Mesendoderm (in vitro differentiated cells): ENCODE results near the gene PRKAG2.

ENCODE experiments used
- DNase-seq: peaks from one replicate; pipeline ENCODE4 v3.0.0; 2013
- H2AK5ac ChIP-seq: 2 replicates; pipeline ENCODE4 v1.6.1; 2013; ENCODE audit warnings: low read length, inconsistent platforms
- H2BK120ac ChIP-seq: 2 replicates; pipeline ENCODE4 v1.6.1; 2013; ENCODE audit warnings: low read depth, mild to moderate bottlenecking, low read length, moderate library complexity, mixed read lengths
- H2BK15ac ChIP-seq: replicated peaks from 2 replicates; pipeline ENCODE4 v1.6.1; 2013; ENCODE audit warnings: low read depth, mild to moderate bottlenecking, moderate library complexity
- H2BK5ac ChIP-seq: 2 replicates; pipeline ENCODE4 v1.6.1; 2013; ENCODE audit warnings: low read length, inconsistent platforms
- H3K18ac ChIP-seq: 2 replicates; pipeline ENCODE4 v1.6.1; 2013; ENCODE audit warnings: mild to moderate bottlenecking, low read length, mixed read lengths
- H3K23ac ChIP-seq: one replicate; pipeline ENCODE4 v1.6.1; 2013; ENCODE audit warnings: low read length
- H3K27ac ChIP-seq: 2 replicates; pipeline ENCODE4 v1.5.1; 2013; ENCODE audit warnings: low read depth, mild to moderate bottlenecking, inconsistent platforms, low read length, moderate library complexity
- H3K27me3 ChIP-seq: 2 replicates; pipeline ENCODE4 v1.6.1; 2013; ENCODE audit warnings: low read length, control low read depth, mild to moderate bottlenecking, inconsistent platforms; ENCODE audit not compliant: insufficient read depth, poor library complexity
- H3K36me3 ChIP-seq: 2 replicates; pipeline ENCODE4 v1.6.1; 2013; ENCODE audit warnings: low read length, inconsistent platforms; ENCODE audit not compliant: control insufficient read depth, insufficient read depth
- H3K4ac ChIP-seq: one replicate; pipeline ENCODE4 v1.6.1; 2013; ENCODE audit warnings: low read depth, mild to moderate bottlenecking, low read length, moderate library complexity
- H3K4me1 ChIP-seq: 2 replicates; pipeline ENCODE4 v1.6.1; 2013; ENCODE audit warnings: low read depth, low read length, inconsistent platforms; ENCODE audit not compliant: control insufficient read depth
- H3K4me2 ChIP-seq: 2 replicates; pipeline ENCODE4 v1.6.1; 2013; ENCODE audit warnings: low read length
- H3K4me3 ChIP-seq: 2 replicates; pipeline ENCODE4 v1.5.1; 2013; ENCODE audit warnings: mild to moderate bottlenecking, low read length
- H3K56ac ChIP-seq: one replicate; pipeline ENCODE4 v1.6.1; 2013; ENCODE audit warnings: low read length
- H3K79me1 ChIP-seq: 2 replicates; pipeline ENCODE4 v1.6.1; 2013; ENCODE audit warnings: low read length, inconsistent platforms
- H3K79me2 ChIP-seq: 2 replicates; pipeline ENCODE4 v1.6.1; 2013; ENCODE audit warnings: mild to moderate bottlenecking, low read length; ENCODE audit not compliant: control insufficient read depth, insufficient read depth
- H3K9ac ChIP-seq: 2 replicates; pipeline ENCODE4 v1.6.1; 2013; ENCODE audit warnings: low read length, inconsistent platforms
- H4K5ac ChIP-seq: one replicate; pipeline ENCODE4 v1.6.1; 2013; ENCODE audit warnings: low read length
- H4K8ac ChIP-seq: one replicate; pipeline ENCODE4 v1.6.1; 2013; ENCODE audit warnings: low read depth, mild to moderate bottlenecking, control low read depth, low read length, moderate library complexity
- WGBS: extraction: QIAGEN DNeasy Blood & Tissue Kit; methylation state at CpG from one replicate; pipeline ENCODE4 v1.1.7; 2013; ENCODE audit warnings: low lambda C conversion rate, missing lambda C conversion rate; ENCODE audit not compliant: insufficient coverage; ENCODE audit errors: extremely low coverage; 5-methylcytosine and 5-hydroxymethylcytosine counted together

The PRKAG2 gene

DNA sequence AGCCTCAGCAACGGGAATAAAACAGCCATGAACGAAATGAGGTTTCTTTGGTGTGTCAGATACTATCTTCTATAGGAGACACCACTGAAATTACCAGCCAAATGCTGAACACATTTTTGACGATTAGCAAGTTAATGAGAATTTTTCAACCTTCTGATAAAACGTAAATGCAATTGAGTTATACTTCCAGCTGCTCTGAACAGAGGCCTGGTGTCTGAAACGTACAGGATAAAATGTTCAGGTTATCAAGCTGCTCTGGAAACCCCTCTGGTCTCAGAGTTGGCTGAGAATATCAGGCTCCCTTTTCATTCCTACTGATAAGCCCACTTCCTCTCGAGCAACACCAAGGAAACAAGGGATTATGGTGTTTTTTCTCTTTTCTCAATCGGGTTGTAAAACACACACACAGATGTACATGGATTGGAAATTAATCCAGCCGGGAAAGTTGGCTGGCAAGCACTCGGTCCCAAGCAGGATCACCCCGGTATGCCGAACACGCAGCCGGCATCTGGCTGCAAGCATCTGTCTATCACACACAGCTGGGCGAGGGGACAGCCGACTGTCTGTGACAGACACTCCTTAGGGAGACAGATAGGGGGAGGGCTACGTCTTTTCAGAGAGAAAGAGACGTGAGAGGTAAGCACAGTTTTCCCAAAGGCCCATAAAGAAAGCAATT is 171.8 kb downstream of the PRKAG2 start:
- Histone ChIP-seq H3K4me3 (no peak overlapping the region), H2AK5ac (no peak overlapping the region), H3K4me2 (peak overlapping the region; percentile 39), H2BK15ac (no peak overlapping the region), H3K23ac (no peak overlapping the region), H2BK5ac (peak overlapping the region; percentile 36), H4K5ac (no peak overlapping the region), H3K56ac (peak overlapping the region; percentile 63), H4K8ac (no peak overlapping the region), H3K27ac (no peak overlapping the region), H3K18ac (peak overlapping the region; percentile 12), H2BK120ac (no peak overlapping the region), H3K9ac (peak overlapping the region; percentile 15), H3K4ac (peak overlapping the region; percentile 58), H3K36me3 (no peaks in the 10 kb centered on the region), H3K4me1 (peaks cover 11% of the 10 kb centered on the region), H3K79me2 (no peaks in the 10 kb centered on the region), H3K79me1 (no peaks in the 10 kb centered on the region), H3K27me3 (no peaks in the 10 kb centered on the region)
- DNase-seq: peak; percentile 85
- WGBS: no CpG with 5 or more reads among the region's 17 CpGs

DNA sequence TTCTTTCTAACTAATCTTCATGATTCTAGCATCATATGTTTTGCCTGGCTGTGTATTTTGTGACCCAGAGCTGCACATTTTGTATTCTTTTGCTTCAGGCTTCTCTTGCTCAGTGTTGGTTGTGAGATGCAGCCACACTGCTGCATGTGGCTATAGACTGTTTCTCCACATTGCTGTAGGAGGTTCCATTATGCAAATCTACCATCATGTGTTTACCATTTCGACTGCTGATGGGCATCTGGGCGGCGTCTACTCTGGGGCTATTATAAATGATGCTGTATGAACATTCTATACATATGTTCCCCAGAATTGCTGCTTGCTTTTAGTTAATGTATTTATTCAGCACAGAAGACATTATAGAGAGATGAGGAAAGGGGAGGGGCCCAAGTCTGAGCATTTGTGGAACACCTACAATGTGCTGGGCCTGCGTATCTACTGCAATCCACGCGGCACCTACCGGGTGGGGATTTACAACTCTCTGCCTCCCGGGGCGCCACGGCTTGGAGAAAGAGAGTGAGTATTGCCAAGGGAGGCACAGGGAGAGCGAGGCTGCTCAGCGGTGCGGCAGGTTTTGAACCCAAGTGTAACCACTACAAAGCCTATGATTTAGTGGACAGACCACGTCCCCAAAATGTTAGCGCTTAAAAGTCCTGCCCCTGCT is 172.5 kb downstream of the PRKAG2 start:
- WGBS: no CpG with 5 or more reads among the region's 15 CpGs
- H2BK120ac ChIP-seq: no peak overlapping the region
- no peak overlapping the region for H4K5ac ChIP-seq
- peak overlapping the region; percentile 15 for H3K9ac ChIP-seq
- peak overlapping the region; percentile 7 for H3K18ac ChIP-seq
- no peaks in the 10 kb centered on the region for H3K79me2 ChIP-seq
- H3K23ac ChIP-seq: no peak overlapping the region
- H3K4me1 ChIP-seq: peaks cover 11% of the 10 kb centered on the region
- H4K8ac ChIP-seq: no peak overlapping the region
- H3K4me3 ChIP-seq: no peak overlapping the region
- no peak overlapping the region for H2AK5ac ChIP-seq
- peak overlapping the region; percentile 63 for H3K56ac ChIP-seq
- H3K36me3 ChIP-seq: no peaks in the 10 kb centered on the region
- no peak for DNase-seq
- H3K79me1 ChIP-seq: no peaks in the 10 kb centered on the region
- peak overlapping the region; percentile 29 for H2BK5ac ChIP-seq
- H3K4me2 ChIP-seq: no peak overlapping the region
- no peak overlapping the region for H2BK15ac ChIP-seq
- peak overlapping the region; percentile 48 for H3K4ac ChIP-seq
- H3K27me3 ChIP-seq: no peaks in the 10 kb centered on the region
- no peak overlapping the region for H3K27ac ChIP-seq

DNA sequence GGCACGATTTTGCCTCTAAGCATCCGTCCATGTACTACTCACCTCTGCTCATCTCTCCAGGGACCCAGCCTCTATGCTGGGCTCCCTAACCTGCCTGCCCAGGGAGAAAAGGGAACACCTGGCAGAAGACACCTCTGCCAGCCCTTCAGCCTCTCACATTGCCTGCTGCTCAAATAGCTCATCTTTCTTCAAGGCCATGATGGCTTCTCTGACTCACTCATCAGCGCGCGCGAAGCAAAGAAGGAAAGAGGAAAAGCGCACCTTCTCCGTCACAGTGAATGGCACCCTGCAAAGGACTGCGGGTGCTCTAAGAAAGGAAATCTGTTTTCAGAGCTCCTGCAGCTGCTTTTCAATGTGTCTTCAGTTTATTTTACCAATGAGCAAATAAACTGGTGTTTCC is 174.0 kb downstream of the PRKAG2 start:
- Histone ChIP-seq H2AK5ac (no peak overlapping the region), H2BK15ac (no peak overlapping the region), H4K8ac (no peak overlapping the region), H3K27ac (no peak overlapping the region), H3K79me2 (no peaks in the 10 kb centered on the region), H2BK120ac (no peak overlapping the region), H3K23ac (no peak overlapping the region), H3K79me1 (no peaks in the 10 kb centered on the region), H3K18ac (no peak overlapping the region), H3K56ac (no peak overlapping the region), H4K5ac (no peak overlapping the region), H3K4me2 (no peak overlapping the region), H3K4me1 (peaks cover 11% of the 10 kb centered on the region), H2BK5ac (no peak overlapping the region), H3K4ac (no peak overlapping the region), H3K9ac (no peak overlapping the region), H3K27me3 (no peaks in the 10 kb centered on the region), H3K4me3 (no peak overlapping the region), H3K36me3 (no peaks in the 10 kb centered on the region)
- no CpG with 5 or more reads among the region's 9 CpGs for WGBS
- DNase-seq: no peak

DNA sequence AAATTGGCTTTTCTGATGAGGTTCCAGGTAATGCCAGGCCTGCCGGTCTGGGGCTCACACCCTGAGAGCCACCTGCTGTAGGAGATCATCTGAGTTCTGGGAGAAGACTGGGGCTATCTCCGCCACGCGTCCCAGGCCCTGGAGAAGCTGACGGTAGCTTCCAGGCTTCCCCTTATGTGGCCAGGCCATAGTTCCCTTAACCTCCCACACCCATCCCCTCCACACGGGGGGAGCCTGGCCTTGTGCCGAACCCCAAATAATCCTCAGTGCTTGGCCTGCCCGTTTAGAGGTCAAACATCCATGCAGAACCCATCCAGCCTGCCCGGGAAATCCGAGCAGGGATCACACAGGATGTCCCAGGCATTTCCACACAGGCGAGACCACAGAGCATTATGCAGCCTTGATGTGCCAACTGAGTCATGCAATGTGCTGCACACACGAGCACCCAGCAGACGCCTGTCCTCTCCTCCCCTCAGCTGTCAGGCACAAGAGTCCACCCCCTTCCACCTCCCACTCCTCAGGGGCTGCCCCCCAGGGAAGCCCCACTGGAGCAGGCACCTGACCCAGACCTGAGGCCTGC is 176.2 kb downstream of the PRKAG2 start:
- Histone ChIP-seq H3K4me1 (peaks cover 7% of the 10 kb centered on the region), H2BK15ac (no peak overlapping the region), H3K79me2 (no peaks in the 10 kb centered on the region), H3K4me3 (no peak overlapping the region), H3K18ac (no peak overlapping the region), H3K4me2 (no peak overlapping the region), H3K56ac (no peak overlapping the region), H2BK5ac (no peak overlapping the region), H3K36me3 (no peaks in the 10 kb centered on the region), H3K27me3 (no peaks in the 10 kb centered on the region), H2AK5ac (no peak overlapping the region), H3K4ac (no peak overlapping the region), H3K23ac (no peak overlapping the region), H3K27ac (no peak overlapping the region), H3K9ac (no peak overlapping the region), H4K8ac (no peak overlapping the region), H2BK120ac (no peak overlapping the region), H3K79me1 (no peaks in the 10 kb centered on the region), H4K5ac (no peak overlapping the region)
- no CpG with 5 or more reads among the region's 13 CpGs for WGBS
- no peak for DNase-seq

DNA sequence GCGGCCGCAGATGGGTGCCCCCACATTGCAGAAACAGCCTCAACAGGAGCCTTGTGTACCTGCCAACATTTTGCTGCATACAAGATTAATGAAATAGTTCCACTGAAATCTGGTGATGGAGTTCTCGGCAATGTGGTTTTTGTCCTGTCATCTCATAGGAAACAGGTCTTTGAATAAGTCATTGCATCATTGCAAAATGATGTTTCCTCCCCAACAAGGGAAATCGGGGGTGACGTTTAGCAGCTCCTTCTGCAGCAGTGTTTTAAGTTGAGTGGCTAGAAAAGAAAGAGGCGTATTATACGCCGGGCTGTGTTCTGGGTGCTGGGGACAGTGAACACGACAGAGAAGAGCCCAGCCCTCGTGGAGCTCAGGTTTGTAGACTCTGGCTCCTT is 177.0 kb downstream of the PRKAG2 start:
- H3K27ac ChIP-seq: no peak overlapping the region
- no peak overlapping the region for H2BK120ac ChIP-seq
- H2AK5ac ChIP-seq: no peak overlapping the region

More for the DNA sequence above, 177.0 kb downstream of the PRKAG2 start:
- no peaks in the 10 kb centered on the region for H3K27me3 ChIP-seq
- H3K18ac ChIP-seq: no peak overlapping the region
- no peaks in the 10 kb centered on the region for H3K79me1 ChIP-seq
- no peak overlapping the region for H3K4me2 ChIP-seq
- H2BK5ac ChIP-seq: no peak overlapping the region
- H3K23ac ChIP-seq: no peak overlapping the region
- no peak overlapping the region for H3K9ac ChIP-seq
- no peak overlapping the region for H2BK15ac ChIP-seq
- no peak overlapping the region for H4K8ac ChIP-seq
- no peak for DNase-seq
- no peak overlapping the region for H3K56ac ChIP-seq
- no peaks in the 10 kb centered on the region for H3K36me3 ChIP-seq
- H3K4me3 ChIP-seq: no peak overlapping the region
- no peak overlapping the region for H4K5ac ChIP-seq
- no peaks in the 10 kb centered on the region for H3K79me2 ChIP-seq
- peaks cover 4% of the 10 kb centered on the region for H3K4me1 ChIP-seq
- no peak overlapping the region for H3K4ac ChIP-seq
- WGBS: no CpG with 5 or more reads among the region's 10 CpGs
